H9 (cell line): ENCODE data around the gene EIF3K. TPM values are rescaled to one million over a fixed set of nuclear protein-coding genes. Genes with fewer than 3 reads are reported as not detected.

Experiments
- DNase-seq: peaks from one replicate; pipeline ENCODE4 v3.0.0-alpha.2; 2017
- H2AFZ ChIP-seq: one replicate; pipeline ENCODE4 v1.6.1; 2013; ENCODE audit warnings: mild to moderate bottlenecking, low read length, control low read depth, moderate library complexity
- H2AK5ac ChIP-seq: 2 replicates; pipeline ENCODE4 v1.6.1; 2013; ENCODE audit warnings: low read length, control low read depth, mixed read lengths; ENCODE audit not compliant: insufficient read length
- H2BK120ac ChIP-seq: one replicate; pipeline ENCODE4 v1.6.1; 2013; ENCODE audit warnings: low read depth, mild to moderate bottlenecking, low read length, control low read depth, inconsistent platforms; ENCODE audit not compliant: poor library complexity, severe bottlenecking
- H2BK12ac ChIP-seq: 2 replicates; pipeline ENCODE4 v1.6.1; 2013; ENCODE audit warnings: low read length, control low read depth, mixed read lengths, low read depth; ENCODE audit not compliant: insufficient read length
- H2BK15ac ChIP-seq: 2 replicates; pipeline ENCODE4 v1.6.1; 2013; ENCODE audit warnings: low read depth, low read length, control low read depth
- H2BK20ac ChIP-seq: one replicate; pipeline ENCODE4 v1.6.1; 2013; ENCODE audit warnings: low read depth, mild to moderate bottlenecking, low read length, control low read depth, inconsistent platforms; ENCODE audit not compliant: poor library complexity, severe bottlenecking
- H2BK5ac ChIP-seq: 2 replicates; pipeline ENCODE4 v1.6.1; 2013; ENCODE audit warnings: low read length, control low read depth, mixed read lengths; ENCODE audit not compliant: insufficient read length
- H3K14ac ChIP-seq: 2 replicates; pipeline ENCODE4 v1.6.1; 2013; ENCODE audit warnings: low read length, control low read depth; ENCODE audit not compliant: insufficient read depth
- H3K18ac ChIP-seq: 2 replicates; pipeline ENCODE4 v1.6.1; 2013; ENCODE audit warnings: low read depth, mild to moderate bottlenecking, mixed read lengths, low read length, control low read depth; ENCODE audit not compliant: insufficient read length
- H3K23ac ChIP-seq: 2 replicates; pipeline ENCODE4 v1.6.1; 2013; ENCODE audit warnings: low read length, control low read depth, mixed read lengths, low read depth; ENCODE audit not compliant: insufficient read length
- H3K23me2 ChIP-seq: 2 replicates; pipeline ENCODE4 v1.6.1; 2013; ENCODE audit warnings: low read depth, mild to moderate bottlenecking, mixed read lengths, low read length, control low read depth; ENCODE audit not compliant: insufficient read length, poor library complexity, severe bottlenecking
- H3K27ac ChIP-seq: 2 replicates; pipeline ENCODE4 v1.5.1; 2013; ENCODE audit warnings: low read length, control low read depth, mixed read lengths, low read depth; ENCODE audit not compliant: insufficient read length
- H3K27me3 ChIP-seq: 2 replicates; pipeline ENCODE4 v1.6.1; 2013; ENCODE audit warnings: low read length, control low read depth, inconsistent platforms; ENCODE audit not compliant: insufficient read depth
- H3K4ac ChIP-seq: 2 replicates; pipeline ENCODE4 v1.6.1; 2013; ENCODE audit warnings: low read depth, mild to moderate bottlenecking, control low read depth, inconsistent platforms, low read length, moderate library complexity
- H3K4me1 ChIP-seq: 2 replicates; pipeline ENCODE4 v1.6.1; 2013; ENCODE audit warnings: low read length, control low read depth, inconsistent platforms; ENCODE audit not compliant: insufficient read depth
- H3K4me2 ChIP-seq: 2 replicates; pipeline ENCODE4 v1.6.1; 2013; ENCODE audit warnings: low read length, control low read depth, mixed read lengths; ENCODE audit not compliant: insufficient read length, insufficient read depth
- H3K56ac ChIP-seq: 2 replicates; pipeline ENCODE4 v1.6.1; 2013; ENCODE audit warnings: low read depth, mild to moderate bottlenecking, mixed read lengths, low read length, control low read depth; ENCODE audit not compliant: insufficient read length
- H3K79me1 ChIP-seq: 2 replicates; pipeline ENCODE4 v1.6.1; 2013; ENCODE audit warnings: low read depth, mild to moderate bottlenecking, moderate library complexity, low read length, control low read depth, inconsistent platforms; ENCODE audit not compliant: insufficient read depth, poor library complexity, severe bottlenecking
- H3K79me2 ChIP-seq: 2 replicates; pipeline ENCODE4 v1.6.1; 2013; ENCODE audit warnings: low read length, control low read depth, inconsistent platforms; ENCODE audit not compliant: insufficient read depth
- H3K9ac ChIP-seq: 2 replicates; pipeline ENCODE4 v1.6.1; 2013; ENCODE audit warnings: low read length, control low read depth, mixed read lengths; ENCODE audit not compliant: insufficient read length; ENCODE audit errors: extremely low read depth
- H3K9me3 ChIP-seq: one replicate; pipeline ENCODE4 v1.6.1; 2013; ENCODE audit warnings: low read depth, low read length, inconsistent platforms; ENCODE audit not compliant: control insufficient read depth
- H3T11ph ChIP-seq: one replicate; pipeline ENCODE4 v1.6.1; 2013; ENCODE audit warnings: mild to moderate bottlenecking, low read length, control low read depth, inconsistent platforms
- H4K20me1 ChIP-seq: one replicate; pipeline ENCODE4 v1.6.1; 2013; ENCODE audit not compliant: control insufficient read depth, insufficient read length, insufficient read depth
- H4K5ac ChIP-seq: 2 replicates; pipeline ENCODE4 v1.6.1; 2013; ENCODE audit warnings: low read depth, mild to moderate bottlenecking, mixed read lengths, low read length, control low read depth; ENCODE audit not compliant: insufficient read length
- H4K8ac ChIP-seq: replicated peaks from 2 replicates; pipeline ENCODE4 v1.6.1; 2013; ENCODE audit warnings: low read length, control low read depth, mixed read lengths, low read depth; ENCODE audit not compliant: insufficient read length
- H4K91ac ChIP-seq: 2 replicates; pipeline ENCODE4 v1.6.1; 2013; ENCODE audit warnings: low read depth, mild to moderate bottlenecking, moderate library complexity, mixed read lengths, low read length, control low read depth; ENCODE audit not compliant: insufficient read length
- H3K27ac Mint-ChIP-seq, 3 experiments: 2 replicates in 2 of 3; 3 replicates in 1 of 3; pipeline ENCODE4 v1.8.0; 2020 to 2021; ENCODE audit warnings: mixed read lengths in 3 of 3, mild to moderate bottlenecking in 1 of 3, moderate library complexity in 1 of 3
- H3K27me3 Mint-ChIP-seq: 2 replicates; pipeline ENCODE4 v1.8.0; 2021; ENCODE audit warnings: low read depth, mild to moderate bottlenecking, moderate library complexity, mixed read lengths
- H3K36me3 Mint-ChIP-seq, 3 experiments: 2 replicates in 2 of 3; 3 replicates in 1 of 3; pipeline ENCODE4 v1.8.0; 2020 to 2021; ENCODE audit warnings: low read depth in 3 of 3, mixed read lengths in 3 of 3; ENCODE audit not compliant: insufficient read depth in 1 of 3
- H3K4me1 Mint-ChIP-seq, 2 experiments: 2 replicates each; pipeline ENCODE4 v1.8.0; 2020; ENCODE audit warnings: mixed read lengths in 2 of 2
- H3K4me3 Mint-ChIP-seq, 2 experiments: 2 replicates in 1 of 2; 3 replicates in 1 of 2; pipeline ENCODE4 v1.8.0; 2020 to 2021; ENCODE audit warnings: mild to moderate bottlenecking in 2 of 2, mixed read lengths in 2 of 2, moderate library complexity in 1 of 2
- H3K9me3 Mint-ChIP-seq, 2 experiments: 2 replicates in 1 of 2; 3 replicates in 1 of 2; pipeline ENCODE4 v1.8.0; 2020; ENCODE audit warnings: mild to moderate bottlenecking in 2 of 2, mixed read lengths in 2 of 2, moderate library complexity in 1 of 2
- WGBS: extraction: QIAGEN DNeasy Blood & Tissue Kit; methylation state at CpG from one replicate; pipeline ENCODE4 v1.1.7; 2013; ENCODE audit warnings: missing lambda C conversion rate, low lambda C conversion rate, mixed read lengths; ENCODE audit not compliant: insufficient read length; ENCODE audit errors: extremely low coverage; 5-methylcytosine and 5-hydroxymethylcytosine counted together
- total RNA-seq: library from RNA; stranded (reverse); gene quantifications from 2 replicates; pipeline ENCODE4 v1.2.1, GENCODE V29; 2021
- TF ChIP-seq, protein P1 (sequence below): fragments of 200-600 bp; sonication (generic); conservative IDR thresholded peaks from 3 replicates; pipeline ENCODE4 v1.8.0; 2021; ENCODE audit warnings: antibody characterized with exemption, mild to moderate bottlenecking

EIF3K gene
- total RNA-seq, 1 experiment from 2014 or later: 345 TPM

GRCh38 chr19:38650911-38651584 lies 32.1 kb downstream of the EIF3K start:
- Histone ChIP-seq H2AFZ (no peak overlapping the region), H3K4me1 (peaks cover 19% of the 10 kb centered on the region), H3K9me3 (no peaks in the 10 kb centered on the region), H3K23ac (no peak overlapping the region), H4K91ac (no peak overlapping the region), H3K23me2 (peaks cover 21% of the 10 kb centered on the region), H2BK12ac (no peak overlapping the region), H4K20me1 (no peaks in the 10 kb centered on the region), H3K79me1 (peaks cover 5% of the 10 kb centered on the region), H3K4ac (no peak overlapping the region), H2BK5ac (no peak overlapping the region), H3K14ac (no peak overlapping the region), H4K8ac (no peak overlapping the region), H3K27ac (no peak overlapping the region), H2BK120ac (no peak overlapping the region), H2AK5ac (no peak overlapping the region), H3K9ac (no peak overlapping the region), H2BK20ac (no peak overlapping the region), H3T11ph (no peak overlapping the region), H4K5ac (no peak overlapping the region), H3K79me2 (peaks cover 72% of the 10 kb centered on the region), H3K18ac (no peak overlapping the region), H3K4me2 (peak overlapping the region; percentile 93), H2BK15ac (no peak overlapping the region), H3K27me3 (no peaks in the 10 kb centered on the region), H3K56ac (no peak overlapping the region)
- H3K36me3 Mint-ChIP-seq: peaks cover 10 to 20% (median 11%) of the 10 kb centered on the region in 3 experiments; a peak in 6 of 7 replicates
- peak overlapping the region in 1 of 2 experiments; percentile 95; a peak in 4 of 5 replicates for H3K4me3 Mint-ChIP-seq
- H3K9me3 Mint-ChIP-seq: peaks cover 0 to 2% of the 10 kb centered on the region in 2 experiments; a peak in 2 of 5 replicates
- H3K27me3 Mint-ChIP-seq: no peaks in the 10 kb centered on the region; the same call in 1 of the 2 replicates
- H3K27ac Mint-ChIP-seq: peak overlapping the region in 2 of 3 experiments; percentile 38 to 90; a peak in 4 of 7 replicates
- no peak for DNase-seq
- TF ChIP-seq, protein P1, sequence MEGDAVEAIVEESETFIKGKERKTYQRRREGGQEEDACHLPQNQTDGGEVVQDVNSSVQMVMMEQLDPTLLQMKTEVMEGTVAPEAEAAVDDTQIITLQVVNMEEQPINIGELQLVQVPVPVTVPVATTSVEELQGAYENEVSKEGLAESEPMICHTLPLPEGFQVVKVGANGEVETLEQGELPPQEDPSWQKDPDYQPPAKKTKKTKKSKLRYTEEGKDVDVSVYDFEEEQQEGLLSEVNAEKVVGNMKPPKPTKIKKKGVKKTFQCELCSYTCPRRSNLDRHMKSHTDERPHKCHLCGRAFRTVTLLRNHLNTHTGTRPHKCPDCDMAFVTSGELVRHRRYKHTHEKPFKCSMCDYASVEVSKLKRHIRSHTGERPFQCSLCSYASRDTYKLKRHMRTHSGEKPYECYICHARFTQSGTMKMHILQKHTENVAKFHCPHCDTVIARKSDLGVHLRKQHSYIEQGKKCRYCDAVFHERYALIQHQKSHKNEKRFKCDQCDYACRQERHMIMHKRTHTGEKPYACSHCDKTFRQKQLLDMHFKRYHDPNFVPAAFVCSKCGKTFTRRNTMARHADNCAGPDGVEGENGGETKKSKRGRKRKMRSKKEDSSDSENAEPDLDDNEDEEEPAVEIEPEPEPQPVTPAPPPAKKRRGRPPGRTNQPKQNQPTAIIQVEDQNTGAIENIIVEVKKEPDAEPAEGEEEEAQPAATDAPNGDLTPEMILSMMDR: no peak
- H3K4me1 Mint-ChIP-seq: peaks cover 68 to 72% of the 10 kb centered on the region in 2 experiments
- no CpG with 5 or more reads among the region's 12 CpGs for WGBS
